Mesenchymal stem cell (in vitro differentiated cells and primary cell): ENCODE measurements around the gene GFOD1.

ENCODE experiments used
- DNase-seq: peaks from one replicate; pipeline ENCODE4 v3.0.0-alpha.2; 2013
- H2AFZ ChIP-seq: one replicate; pipeline ENCODE4 v1.6.1; 2013; ENCODE audit warnings: low read depth, mild to moderate bottlenecking, control low read depth, inconsistent platforms, low read length, moderate library complexity
- H2AK5ac ChIP-seq: 2 replicates; pipeline ENCODE4 v1.6.1; 2013; ENCODE audit warnings: low read length, moderate library complexity, mild to moderate bottlenecking, inconsistent platforms; ENCODE audit not compliant: severe bottlenecking
- H2BK120ac ChIP-seq: one replicate; pipeline ENCODE4 v1.6.1; 2013; ENCODE audit warnings: low read depth, mild to moderate bottlenecking, inconsistent platforms, low read length, moderate library complexity
- H2BK12ac ChIP-seq, 2 experiments: one replicate each; pipeline ENCODE4 v1.6.1; 2013; ENCODE audit warnings: inconsistent platforms in 2 of 2, low read length in 2 of 2, mild to moderate bottlenecking in 2 of 2, moderate library complexity in 2 of 2, control low read depth in 1 of 2
- H2BK15ac ChIP-seq: one replicate; pipeline ENCODE4 v1.6.1; 2013; ENCODE audit warnings: mild to moderate bottlenecking, low read depth, inconsistent platforms; ENCODE audit not compliant: poor library complexity, severe bottlenecking
- H2BK5ac ChIP-seq: 2 replicates; pipeline ENCODE4 v1.6.1; 2013; ENCODE audit warnings: low read depth, mild to moderate bottlenecking, low read length, control low read depth, inconsistent platforms; ENCODE audit not compliant: poor library complexity, severe bottlenecking
- H3K14ac ChIP-seq, 2 experiments: one replicate each; pipeline ENCODE4 v1.6.1; 2013; ENCODE audit warnings: inconsistent platforms in 2 of 2, low read length in 2 of 2, control low read depth in 1 of 2, mild to moderate bottlenecking in 1 of 2, moderate library complexity in 1 of 2
- H3K18ac ChIP-seq, 2 experiments: one replicate each; pipeline ENCODE4 v1.6.1; 2013; ENCODE audit warnings: inconsistent platforms in 2 of 2, low read length in 2 of 2, control low read depth in 1 of 2, low read depth in 1 of 2, mild to moderate bottlenecking in 1 of 2
- H3K23ac ChIP-seq, 2 experiments: one replicate each; pipeline ENCODE4 v1.6.1; 2013; ENCODE audit warnings: inconsistent platforms in 2 of 2, low read length in 2 of 2, mild to moderate bottlenecking in 2 of 2, moderate library complexity in 2 of 2, control low read depth in 1 of 2
- H3K27ac ChIP-seq: 2 replicates; pipeline ENCODE4 v1.5.1; 2013; ENCODE audit warnings: mild to moderate bottlenecking, moderate library complexity, low read length, control low read depth, inconsistent platforms; ENCODE audit not compliant: poor library complexity, severe bottlenecking
- H3K27me3 ChIP-seq, 2 experiments: 2 replicates each; pipeline versions ENCODE4 v1.6.1 to v1.7.0; 2013; ENCODE audit warnings: low read length in 2 of 2, mild to moderate bottlenecking in 2 of 2, moderate library complexity in 2 of 2, control low read depth in 1 of 2, inconsistent platforms in 1 of 2; ENCODE audit not compliant: control insufficient read depth in 1 of 2, insufficient read depth in 1 of 2
- H3K36me3 ChIP-seq, 2 experiments: 2 replicates each; pipeline versions ENCODE4 v1.6.1 to v1.7.0; 2013; ENCODE audit warnings: low read length in 2 of 2, control low read depth in 1 of 2, inconsistent platforms in 1 of 2, low read depth in 1 of 2, mild to moderate bottlenecking in 1 of 2; ENCODE audit not compliant: insufficient read depth in 2 of 2, control insufficient read depth in 1 of 2
- H3K4ac ChIP-seq, 2 experiments: one replicate each; pipeline ENCODE4 v1.6.1; 2013; ENCODE audit warnings: inconsistent platforms in 2 of 2, low read length in 2 of 2, mild to moderate bottlenecking in 2 of 2, moderate library complexity in 2 of 2, control low read depth in 1 of 2, low read depth in 1 of 2
- H3K4me1 ChIP-seq: 2 replicates; pipeline ENCODE4 v1.6.1; 2013; ENCODE audit warnings: low read depth, low read length, control low read depth; ENCODE audit not compliant: control insufficient read depth, insufficient read depth
- H3K4me2 ChIP-seq: 2 replicates; pipeline ENCODE4 v1.6.1; 2013; ENCODE audit warnings: low read length, mild to moderate bottlenecking, inconsistent platforms; ENCODE audit not compliant: poor library complexity, severe bottlenecking
- H3K4me3 ChIP-seq, 2 experiments: 2 replicates each; pipeline versions ENCODE4 v1.5.1 to v1.7.0; 2013; ENCODE audit warnings: low read length in 2 of 2, mild to moderate bottlenecking in 2 of 2, control low read depth in 1 of 2, low read depth in 1 of 2; ENCODE audit not compliant: insufficient read depth in 1 of 2
- H3K79me1 ChIP-seq: replicated peaks from 2 replicates; pipeline ENCODE4 v1.6.1; 2013; ENCODE audit warnings: mild to moderate bottlenecking, control low read depth, low read length, inconsistent platforms; ENCODE audit not compliant: poor library complexity, severe bottlenecking
- H3K9ac ChIP-seq: 2 replicates; pipeline ENCODE4 v1.7.0; 2013; ENCODE audit warnings: mild to moderate bottlenecking, low read length, moderate library complexity
- H3K9me3 ChIP-seq: 2 replicates; pipeline ENCODE4 v1.7.0; 2013; ENCODE audit warnings: mild to moderate bottlenecking, low read length; ENCODE audit not compliant: control insufficient read depth
- H4K8ac ChIP-seq: one replicate; pipeline ENCODE4 v1.6.1; 2013; ENCODE audit warnings: inconsistent platforms, mild to moderate bottlenecking, low read length, moderate library complexity
- H4K91ac ChIP-seq: one replicate; pipeline ENCODE4 v1.6.1; 2013; ENCODE audit warnings: mild to moderate bottlenecking, low read length, inconsistent platforms
- WGBS: methylation state at CpG from one replicate; pipeline ENCODE4 v1.1.7; 2013; ENCODE audit warnings: mixed read lengths; 5-methylcytosine and 5-hydroxymethylcytosine counted together

Gene GFOD1

DNA sequence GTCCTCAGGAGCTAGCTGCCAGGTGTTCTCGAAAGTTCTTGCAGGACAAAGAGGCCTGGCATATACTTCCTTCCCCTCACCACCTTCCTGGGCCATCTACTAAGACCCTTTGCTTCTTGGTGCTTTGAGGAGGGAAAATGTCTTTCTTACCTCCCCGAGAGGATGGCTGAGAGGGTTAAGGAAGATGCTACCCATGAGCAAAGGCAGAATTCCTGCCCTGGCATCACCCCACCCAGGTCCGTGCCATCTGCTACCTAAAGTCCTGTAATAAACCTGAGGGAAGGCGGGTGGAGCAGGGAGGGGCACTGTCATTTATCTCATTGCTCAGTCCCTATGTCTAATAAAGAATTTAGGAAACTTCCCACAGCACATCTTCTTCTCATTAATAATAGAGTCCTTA, 16.2 kb downstream of the GFOD1 start:
- Histone ChIP-seq H2AFZ (no peak overlapping the region), H3K4me2 (no peak overlapping the region), H3K4me1 (no peaks in the 10 kb centered on the region), H3K23ac (no peak overlapping the region), H4K91ac (peak overlapping the region; percentile 34), H2BK15ac (no peak overlapping the region), H3K27me3 (no peaks in the 10 kb centered on the region), H2AK5ac (no peak overlapping the region), H3K14ac (no peak overlapping the region), H3K18ac (peak overlapping the region in 1 of 2 experiments; percentile 30), H4K8ac (no peak overlapping the region), H3K4ac (no peak overlapping the region), H3K9me3 (peaks cover 18% of the 10 kb centered on the region), H3K27ac (no peak overlapping the region), H3K9ac (no peak overlapping the region), H3K79me1 (peaks cover 12% of the 10 kb centered on the region), H3K36me3 (no peaks in the 10 kb centered on the region), H2BK5ac (no peak overlapping the region), H3K4me3 (no peak overlapping the region), H2BK12ac (no peak overlapping the region), H2BK120ac (no peak overlapping the region)
- WGBS, result 94% methylated on average over 3 of the region's 4 CpGs
- DNase-seq, result no peak

- no peak overlapping the region for H2BK15ac ChIP-seq
- peak overlapping the region; percentile 46 for H4K8ac ChIP-seq
- H3K36me3 ChIP-seq, result no peaks in the 10 kb centered on the region
- DNase-seq, result no peak
- H2BK12ac ChIP-seq, result peak overlapping the region in 1 of 2 experiments; percentile 30
- H3K23ac ChIP-seq, result no peak overlapping the region
- no peak overlapping the region for H2AFZ ChIP-seq
- H3K18ac ChIP-seq, result no peak overlapping the region
- no peak overlapping the region for H3K4me2 ChIP-seq
- no peak overlapping the region for H3K9ac ChIP-seq
- no peaks in the 10 kb centered on the region for H3K4me1 ChIP-seq
- peak overlapping the region in 1 of 2 experiments; percentile 77 for H3K4ac ChIP-seq
- no peak overlapping the region for H3K4me3 ChIP-seq
- peaks cover 18% of the 10 kb centered on the region for H3K9me3 ChIP-seq
- H3K14ac ChIP-seq, result no peak overlapping the region
- H4K91ac ChIP-seq, result peak overlapping the region; percentile 20
- 74% methylated on average over 9 of the region's 10 CpGs for WGBS
- H2BK5ac ChIP-seq, result no peak overlapping the region
- H2AK5ac ChIP-seq, result no peak overlapping the region
- H2BK120ac ChIP-seq, result no peak overlapping the region
- H3K79me1 ChIP-seq, result peaks cover 10% of the 10 kb centered on the region
- H3K27ac ChIP-seq, result no peak overlapping the region
- no peaks in the 10 kb centered on the region for H3K27me3 ChIP-seq
Observed at GRCh38 chr6:13470238-13471140, 16.9 kb downstream of the GFOD1 start.

DNA sequence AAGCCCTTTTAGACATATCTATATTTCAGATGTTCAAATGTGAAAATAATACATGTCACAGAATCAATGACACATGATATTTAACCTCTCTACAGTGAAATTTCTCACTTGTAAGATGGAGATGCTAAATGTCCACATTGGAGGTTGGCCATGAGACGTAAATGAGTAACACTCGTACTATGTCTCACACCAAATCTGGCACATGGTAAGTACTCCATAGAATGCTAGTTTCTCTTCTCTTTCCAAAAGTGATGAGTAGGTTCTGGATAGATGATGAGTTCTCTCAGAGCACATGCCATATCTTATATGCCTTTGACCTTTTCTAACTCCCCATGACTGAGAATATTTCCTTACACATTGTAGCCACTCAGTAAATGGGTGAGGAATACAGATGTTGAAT, 17.7 kb downstream of the GFOD1 start:
- Histone ChIP-seq H4K91ac (no peak overlapping the region), H3K27ac (no peak overlapping the region), H2BK15ac (no peak overlapping the region), H3K14ac (no peak overlapping the region), H2AK5ac (no peak overlapping the region), H2AFZ (no peak overlapping the region), H2BK5ac (no peak overlapping the region), H3K27me3 (no peaks in the 10 kb centered on the region), H3K4me2 (no peak overlapping the region), H2BK120ac (no peak overlapping the region), H3K4ac (no peak overlapping the region), H3K79me1 (peaks cover 10% of the 10 kb centered on the region), H2BK12ac (no peak overlapping the region), H3K23ac (no peak overlapping the region), H3K9me3 (peaks cover 18% of the 10 kb centered on the region), H4K8ac (no peak overlapping the region), H3K9ac (no peak overlapping the region), H3K18ac (no peak overlapping the region), H3K4me1 (no peaks in the 10 kb centered on the region), H3K36me3 (no peaks in the 10 kb centered on the region), H3K4me3 (no peak overlapping the region)
- no peak for DNase-seq
- 95% methylated on average over 2 of the region's 2 CpGs for WGBS

DNA sequence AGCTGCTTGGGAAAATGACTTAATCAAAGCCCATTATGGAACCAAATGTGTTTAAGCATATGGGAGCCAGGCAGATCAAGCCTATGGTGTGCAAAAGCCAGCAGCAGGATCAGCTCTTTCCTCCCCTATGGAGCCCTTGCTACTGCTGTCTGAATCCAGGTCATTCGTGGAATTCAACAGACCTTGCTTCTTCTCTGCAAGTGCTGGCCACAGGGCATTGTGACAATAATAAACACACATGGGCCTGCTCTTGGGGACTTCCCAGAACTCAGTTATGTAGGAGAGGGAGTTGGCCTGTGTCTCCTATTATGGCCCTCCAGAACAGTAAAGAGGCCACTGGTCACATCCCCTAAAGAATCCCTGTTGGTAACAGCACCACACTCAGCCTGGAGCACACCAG, 18.6 kb downstream of the GFOD1 start:
- no peaks in the 10 kb centered on the region for H3K36me3 ChIP-seq
- no peak overlapping the region for H3K4ac ChIP-seq
- peaks cover 8% of the 10 kb centered on the region for H3K79me1 ChIP-seq
- no peak overlapping the region for H3K4me3 ChIP-seq
- H2BK12ac ChIP-seq, result peak overlapping the region in 1 of 2 experiments; percentile 12
- no peak overlapping the region for H4K91ac ChIP-seq
- no peaks in the 10 kb centered on the region for H3K4me1 ChIP-seq
- H3K14ac ChIP-seq, result no peak overlapping the region
- no peak overlapping the region for H3K18ac ChIP-seq
- H3K4me2 ChIP-seq, result no peak overlapping the region
- H2AFZ ChIP-seq, result no peak overlapping the region
- H2BK120ac ChIP-seq, result no peak overlapping the region
- no peak overlapping the region for H3K23ac ChIP-seq
- H4K8ac ChIP-seq, result peak overlapping the region; percentile 15
- no peak overlapping the region for H2BK15ac ChIP-seq
- H3K27me3 ChIP-seq, result no peaks in the 10 kb centered on the region
- WGBS, result 88% methylated on average over 1 of the region's 1 CpG
- H3K9me3 ChIP-seq, result peaks cover 18% of the 10 kb centered on the region
- no peak overlapping the region for H3K27ac ChIP-seq
- H2BK5ac ChIP-seq, result no peak overlapping the region
- H2AK5ac ChIP-seq, result no peak overlapping the region
- H3K9ac ChIP-seq, result no peak overlapping the region
- DNase-seq, result no peak
